SK-N-SH (cell line): ENCODE results near the gene ZNF507. TPM values are rescaled to one million over a fixed set of nuclear protein-coding genes. Genes with fewer than 3 reads are reported as not detected.

Source experiments
- CTCF ChIA-PET: fragments of 300-600, 350-600 bp; formaldehyde crosslinking; extraction: SDS; loops from one replicate; lab custom pipeline; 2021; lab: Yijun Ruan, JAX
- POLR2A ChIA-PET: fragments of 350-600 bp; sonication (Branson Sonifier 250); formaldehyde crosslinking; extraction: SDS; loops from one replicate; lab custom pipeline; 2020; ENCODE audit warnings: antibody characterized with exemption, inconsistent platforms; lab: Yijun Ruan, JAX
- DNase-seq: peaks from one replicate; pipeline ENCODE4 v3.0.0; 2012
- H2AFZ ChIP-seq: fragments of 200-600 bp; sonication (generic); 2 replicates; pipeline ENCODE4 v1.8.1; 2016; ENCODE audit warnings: antibody characterized with exemption, mild to moderate bottlenecking, low read depth
- H3F3A ChIP-seq: fragments of 200-600 bp; sonication (generic); replicated peaks from 2 replicates; pipeline ENCODE3; 2016; ENCODE audit warnings: antibody characterized with exemption, mild to moderate bottlenecking; ENCODE audit not compliant: insufficient read depth
- H3K27ac ChIP-seq, 2 experiments: fragments of 200-500 bp in 1 of 2; fragments of 200-600 bp in 1 of 2; sonication (Bioruptor generic) in 1 of 2; sonication (generic), shearing (Covaris generic) in 1 of 2; 2 replicates each; pipeline versions ENCODE4 v1.5.1 to v1.6.1; 2014 to 2016; ENCODE audit warnings: low read depth in 2 of 2, inconsistent platforms in 1 of 2, low read length in 1 of 2, mild to moderate bottlenecking in 1 of 2, mixed read lengths in 1 of 2
- H3K27me3 ChIP-seq: fragments of 200-600 bp; sonication (generic), shearing (Covaris generic); 2 replicates; pipeline ENCODE4 v1.6.1; 2016; ENCODE audit warnings: mixed run types; ENCODE audit not compliant: insufficient read depth
- H3K36me3 ChIP-seq, 2 experiments: fragments of 200-500 bp in 1 of 2; fragments of 200-600 bp in 1 of 2; sonication (Bioruptor generic) in 1 of 2; sonication (generic) in 1 of 2; replicated peaks in 1 of 2; 2 replicates each; pipeline versions ENCODE3 to v1.5.1; 2014 to 2016; ENCODE audit warnings: low read length in 1 of 2, mild to moderate bottlenecking in 1 of 2; ENCODE audit not compliant: insufficient read depth in 2 of 2, control insufficient read depth in 1 of 2
- H3K4me1 ChIP-seq, 2 experiments: fragments of 200-500 bp in 1 of 2; fragments of 200-600 bp in 1 of 2; sonication (Bioruptor generic) in 1 of 2; sonication (generic), shearing (Covaris generic) in 1 of 2; 2 replicates each; pipeline versions ENCODE4 v1.5.1 to v1.6.1; 2014 to 2016; ENCODE audit warnings: low read depth in 1 of 2, low read length in 1 of 2, mixed run types in 1 of 2; ENCODE audit not compliant: insufficient read depth in 2 of 2, control insufficient read depth in 1 of 2
- H3K4me2 ChIP-seq: fragments of 200-600 bp; sonication (generic), shearing (Covaris generic); 2 replicates; pipeline ENCODE4 v1.6.1; 2017; ENCODE audit warnings: mixed run types
- H3K4me3 ChIP-seq, 2 experiments: fragments of 200-500 bp in 1 of 2; fragments of 200-600 bp in 1 of 2; sonication (Bioruptor generic) in 1 of 2; sonication (generic), shearing (Covaris generic) in 1 of 2; 2 replicates each; pipeline versions ENCODE4 v1.5.1 to v1.8.1; 2014 to 2016; ENCODE audit warnings: low read depth in 2 of 2, inconsistent platforms in 1 of 2, low read length in 1 of 2, mild to moderate bottlenecking in 1 of 2, mixed read lengths in 1 of 2, moderate library complexity in 1 of 2
- H3K79me2 ChIP-seq: fragments of 200-600 bp; sonication (generic); 2 replicates; pipeline ENCODE4 v1.8.1; 2017; ENCODE audit warnings: mild to moderate bottlenecking; ENCODE audit not compliant: insufficient read depth
- H3K9ac ChIP-seq: fragments of 200-600 bp; sonication (generic); 2 replicates; pipeline ENCODE4 v1.6.1; 2017; ENCODE audit warnings: mixed run types
- H3K9me2 ChIP-seq: fragments of 200-600 bp; sonication (generic); 2 replicates; pipeline ENCODE4 v1.6.1; 2017; ENCODE audit warnings: mixed run types
- H3K9me3 ChIP-seq: fragments of 200-600 bp; sonication (generic); 2 replicates; pipeline ENCODE4 v1.6.1; 2017; ENCODE audit warnings: mixed run types, mild to moderate bottlenecking, moderate library complexity
- H4K20me1 ChIP-seq: fragments of 200-600 bp; sonication (generic); 2 replicates; pipeline ENCODE4 v1.6.1; 2017; ENCODE audit warnings: mild to moderate bottlenecking, mixed run types; ENCODE audit not compliant: insufficient read depth
- CHD2 ChIP-seq: fragments of 150-350 bp; IDR thresholded peaks from 2 replicates; pipeline ENCODE4 v1.6.1; 2018; ENCODE audit warnings: low read length; ENCODE audit not compliant: partially characterized antibody
- ELF1 ChIP-seq: IDR thresholded peaks from 2 replicates; pipeline ENCODE4 v1.4.0; 2012
- EZH2phosphoT487 ChIP-seq: fragments of 200-600 bp; sonication (generic); IDR thresholded peaks from 2 replicates; pipeline ENCODE4 v1.6.1; 2017; ENCODE audit warnings: low read depth, mixed run types, mild to moderate bottlenecking, antibody characterized with exemption, moderate library complexity, borderline replicate concordance
- FOXJ3 ChIP-seq: sonication (generic); formaldehyde crosslinking; IDR thresholded peaks from 2 replicates; pipeline ENCODE4 v1.5.1; 2020; ENCODE audit warnings: mild to moderate bottlenecking, missing genetic modification reagents
- POLR2AphosphoS5 ChIP-seq: IDR thresholded peaks from 2 replicates; pipeline ENCODE4 v1.6.1; 2012; ENCODE audit warnings: low read depth, low read length
- RXRA ChIP-seq: IDR thresholded peaks from 2 replicates; pipeline ENCODE4 v1.4.0; 2012; ENCODE audit warnings: low read depth, mild to moderate bottlenecking, borderline replicate concordance
- TCF12 ChIP-seq: IDR thresholded peaks from 2 replicates; pipeline ENCODE4 v1.4.0; 2012
- TEAD4 ChIP-seq: IDR thresholded peaks from 2 replicates; pipeline ENCODE4 v1.4.0; 2012; ENCODE audit warnings: mild to moderate bottlenecking, borderline replicate concordance; ENCODE audit not compliant: insufficient read depth
- YY1 ChIP-seq: IDR thresholded peaks from 2 replicates; pipeline ENCODE4 v1.4.0; 2012; ENCODE audit warnings: low read depth, mild to moderate bottlenecking
- WGBS: methylation state at CpG from one replicate; pipeline ENCODE4 v1.1.6; 2017; ENCODE audit warnings: low lambda C conversion rate; 5-methylcytosine and 5-hydroxymethylcytosine counted together
- polyA plus RNA-seq, 3 experiments: library from polyadenylated mRNA; depleted of rRNA; stranded (reverse); fragments of >200 nt; gene quantifications; 2 replicates each; pipeline ENCODE4 v1.2.3, GENCODE V29; 2012
- TF ChIP-seq, protein P1 (sequence below): fragments of 150-350 bp; IDR thresholded peaks from 2 replicates; pipeline ENCODE4 v1.6.1; 2017; ENCODE audit warnings: antibody characterized with exemption, low read length, low read depth, borderline replicate concordance
- TF ChIP-seq, protein P2 (sequence below): IDR thresholded peaks from 2 replicates; pipeline ENCODE4 v1.4.0; 2012; ENCODE audit warnings: low read depth, borderline replicate concordance
- TF ChIP-seq, protein P3 (sequence below): IDR thresholded peaks from 2 replicates; pipeline ENCODE4 v1.6.1; 2012; ENCODE audit warnings: mild to moderate bottlenecking, low read depth, low read length, moderate library complexity
- TF ChIP-seq, protein P4 (sequence below): fragments of 150-350 bp; IDR thresholded peaks from 2 replicates; pipeline ENCODE4 v1.6.1; 2016; ENCODE audit warnings: mild to moderate bottlenecking, low read depth, low read length
- TF ChIP-seq, protein P5 (sequence below): IDR thresholded peaks from 2 replicates; pipeline ENCODE4; 2012

The ZNF507 gene
- polyA plus RNA-seq, 1 of the 3 experiments (the other 2 are of a cell fraction) = 6.8 TPM

DNA sequence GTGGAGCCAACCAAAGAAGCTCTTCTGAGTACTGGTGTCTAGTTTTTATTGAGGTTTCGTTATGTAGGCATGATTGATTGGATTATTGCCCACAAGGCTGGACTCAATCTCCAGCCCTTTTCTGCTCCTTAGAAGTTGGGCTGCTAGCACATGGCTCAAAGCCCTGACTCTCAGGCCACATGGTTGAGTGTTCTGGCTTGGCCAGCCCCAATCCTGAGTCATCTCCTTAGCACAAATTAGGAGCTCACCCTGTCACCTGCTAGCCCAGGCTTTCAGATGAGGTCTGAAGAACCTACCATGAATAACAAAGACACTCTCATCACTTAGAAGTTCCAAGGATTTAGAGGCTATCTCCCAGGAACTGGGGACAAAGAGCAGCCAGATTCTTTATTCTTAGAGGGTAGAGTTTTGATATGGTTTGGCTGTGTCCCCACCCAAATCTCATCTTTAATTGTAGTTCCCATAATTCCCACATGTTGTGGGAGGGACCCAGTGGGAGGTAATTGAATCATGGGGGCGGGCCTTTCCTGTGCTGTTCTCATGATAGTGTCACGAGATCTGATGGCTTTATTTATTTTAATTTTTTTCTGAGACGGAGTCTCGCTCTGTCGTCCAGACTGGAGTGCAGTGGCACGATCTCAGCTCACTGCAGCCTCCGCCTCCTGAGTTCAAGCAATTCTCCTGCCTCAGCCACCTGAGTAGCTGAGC is 71.5 kb downstream of the ZNF507 start:
- H3K4me3 ChIP-seq = no peak overlapping the region
- H3K4me1 ChIP-seq = no peaks in the 10 kb centered on the region; a peak in 1 of 4 replicates
- 97% methylated on average over 8 of the region's 8 CpGs for WGBS
- H3K79me2 ChIP-seq = no peaks in the 10 kb centered on the region; the same call in 1 of the 2 replicates
- CTCF ChIA-PET = interaction anchor here (1.2 kb wide), 1 partner anchor 47 kb away, joined by 5 read pairs; no protein-coding TSS in a partner anchor
- POLR2A ChIA-PET = no interaction called here
- no peak overlapping the region for H2AFZ ChIP-seq
- no peaks in the 10 kb centered on the region; the same call in 1 of the 2 replicates for H3K9me2 ChIP-seq
- TF ChIP-seq TEAD4 (no peak), POLR2AphosphoS5 (no peak), TCF12 (no peak), CHD2 (no peak), EZH2phosphoT487 (no peak), RXRA (no peak), FOXJ3 (CRISPR knock-in tag) (no peak), YY1 (no peak), ELF1 (no peak)
- TF ChIP-seq, protein P1, sequence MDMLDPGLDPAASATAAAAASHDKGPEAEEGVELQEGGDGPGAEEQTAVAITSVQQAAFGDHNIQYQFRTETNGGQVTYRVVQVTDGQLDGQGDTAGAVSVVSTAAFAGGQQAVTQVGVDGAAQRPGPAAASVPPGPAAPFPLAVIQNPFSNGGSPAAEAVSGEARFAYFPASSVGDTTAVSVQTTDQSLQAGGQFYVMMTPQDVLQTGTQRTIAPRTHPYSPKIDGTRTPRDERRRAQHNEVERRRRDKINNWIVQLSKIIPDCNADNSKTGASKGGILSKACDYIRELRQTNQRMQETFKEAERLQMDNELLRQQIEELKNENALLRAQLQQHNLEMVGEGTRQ = no peak
- TF ChIP-seq, protein P2, sequence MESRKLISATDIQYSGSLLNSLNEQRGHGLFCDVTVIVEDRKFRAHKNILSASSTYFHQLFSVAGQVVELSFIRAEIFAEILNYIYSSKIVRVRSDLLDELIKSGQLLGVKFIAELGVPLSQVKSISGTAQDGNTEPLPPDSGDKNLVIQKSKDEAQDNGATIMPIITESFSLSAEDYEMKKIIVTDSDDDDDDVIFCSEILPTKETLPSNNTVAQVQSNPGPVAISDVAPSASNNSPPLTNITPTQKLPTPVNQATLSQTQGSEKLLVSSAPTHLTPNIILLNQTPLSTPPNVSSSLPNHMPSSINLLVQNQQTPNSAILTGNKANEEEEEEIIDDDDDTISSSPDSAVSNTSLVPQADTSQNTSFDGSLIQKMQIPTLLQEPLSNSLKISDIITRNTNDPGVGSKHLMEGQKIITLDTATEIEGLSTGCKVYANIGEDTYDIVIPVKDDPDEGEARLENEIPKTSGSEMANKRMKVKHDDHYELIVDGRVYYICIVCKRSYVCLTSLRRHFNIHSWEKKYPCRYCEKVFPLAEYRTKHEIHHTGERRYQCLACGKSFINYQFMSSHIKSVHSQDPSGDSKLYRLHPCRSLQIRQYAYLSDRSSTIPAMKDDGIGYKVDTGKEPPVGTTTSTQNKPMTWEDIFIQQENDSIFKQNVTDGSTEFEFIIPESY = no peak
- TF ChIP-seq, protein P3, sequence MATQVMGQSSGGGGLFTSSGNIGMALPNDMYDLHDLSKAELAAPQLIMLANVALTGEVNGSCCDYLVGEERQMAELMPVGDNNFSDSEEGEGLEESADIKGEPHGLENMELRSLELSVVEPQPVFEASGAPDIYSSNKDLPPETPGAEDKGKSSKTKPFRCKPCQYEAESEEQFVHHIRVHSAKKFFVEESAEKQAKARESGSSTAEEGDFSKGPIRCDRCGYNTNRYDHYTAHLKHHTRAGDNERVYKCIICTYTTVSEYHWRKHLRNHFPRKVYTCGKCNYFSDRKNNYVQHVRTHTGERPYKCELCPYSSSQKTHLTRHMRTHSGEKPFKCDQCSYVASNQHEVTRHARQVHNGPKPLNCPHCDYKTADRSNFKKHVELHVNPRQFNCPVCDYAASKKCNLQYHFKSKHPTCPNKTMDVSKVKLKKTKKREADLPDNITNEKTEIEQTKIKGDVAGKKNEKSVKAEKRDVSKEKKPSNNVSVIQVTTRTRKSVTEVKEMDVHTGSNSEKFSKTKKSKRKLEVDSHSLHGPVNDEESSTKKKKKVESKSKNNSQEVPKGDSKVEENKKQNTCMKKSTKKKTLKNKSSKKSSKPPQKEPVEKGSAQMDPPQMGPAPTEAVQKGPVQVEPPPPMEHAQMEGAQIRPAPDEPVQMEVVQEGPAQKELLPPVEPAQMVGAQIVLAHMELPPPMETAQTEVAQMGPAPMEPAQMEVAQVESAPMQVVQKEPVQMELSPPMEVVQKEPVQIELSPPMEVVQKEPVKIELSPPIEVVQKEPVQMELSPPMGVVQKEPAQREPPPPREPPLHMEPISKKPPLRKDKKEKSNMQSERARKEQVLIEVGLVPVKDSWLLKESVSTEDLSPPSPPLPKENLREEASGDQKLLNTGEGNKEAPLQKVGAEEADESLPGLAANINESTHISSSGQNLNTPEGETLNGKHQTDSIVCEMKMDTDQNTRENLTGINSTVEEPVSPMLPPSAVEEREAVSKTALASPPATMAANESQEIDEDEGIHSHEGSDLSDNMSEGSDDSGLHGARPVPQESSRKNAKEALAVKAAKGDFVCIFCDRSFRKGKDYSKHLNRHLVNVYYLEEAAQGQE = no peak
- TF ChIP-seq, protein P4, sequence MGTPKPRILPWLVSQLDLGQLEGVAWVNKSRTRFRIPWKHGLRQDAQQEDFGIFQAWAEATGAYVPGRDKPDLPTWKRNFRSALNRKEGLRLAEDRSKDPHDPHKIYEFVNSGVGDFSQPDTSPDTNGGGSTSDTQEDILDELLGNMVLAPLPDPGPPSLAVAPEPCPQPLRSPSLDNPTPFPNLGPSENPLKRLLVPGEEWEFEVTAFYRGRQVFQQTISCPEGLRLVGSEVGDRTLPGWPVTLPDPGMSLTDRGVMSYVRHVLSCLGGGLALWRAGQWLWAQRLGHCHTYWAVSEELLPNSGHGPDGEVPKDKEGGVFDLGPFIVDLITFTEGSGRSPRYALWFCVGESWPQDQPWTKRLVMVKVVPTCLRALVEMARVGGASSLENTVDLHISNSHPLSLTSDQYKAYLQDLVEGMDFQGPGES = no peak
- TF ChIP-seq, protein P5, sequence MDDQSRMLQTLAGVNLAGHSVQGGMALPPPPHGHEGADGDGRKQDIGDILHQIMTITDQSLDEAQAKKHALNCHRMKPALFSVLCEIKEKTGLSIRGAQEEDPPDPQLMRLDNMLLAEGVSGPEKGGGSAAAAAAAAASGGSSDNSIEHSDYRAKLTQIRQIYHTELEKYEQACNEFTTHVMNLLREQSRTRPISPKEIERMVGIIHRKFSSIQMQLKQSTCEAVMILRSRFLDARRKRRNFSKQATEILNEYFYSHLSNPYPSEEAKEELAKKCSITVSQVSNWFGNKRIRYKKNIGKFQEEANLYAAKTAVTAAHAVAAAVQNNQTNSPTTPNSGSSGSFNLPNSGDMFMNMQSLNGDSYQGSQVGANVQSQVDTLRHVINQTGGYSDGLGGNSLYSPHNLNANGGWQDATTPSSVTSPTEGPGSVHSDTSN = no peak
- no peaks in the 10 kb centered on the region for H3K27me3 ChIP-seq
- H3K36me3 ChIP-seq = peaks cover 37 to 48% of the 10 kb centered on the region in 2 experiments
- no peaks in the 10 kb centered on the region for H3F3A ChIP-seq
- H4K20me1 ChIP-seq = no peaks in the 10 kb centered on the region
- no peak overlapping the region for H3K4me2 ChIP-seq
- DNase-seq = no peak
- no peak overlapping the region for H3K27ac ChIP-seq
- H3K9ac ChIP-seq = no peak overlapping the region
- H3K9me3 ChIP-seq = no peaks in the 10 kb centered on the region
